Upper lobe of right lung (tissue), 1 donor: ENCODE data around the gene TTC9. TPM values are rescaled to one million over a fixed set of nuclear protein-coding genes. Genes with fewer than 3 reads are reported as not detected.

ENCODE experiments used
- ATAC-seq: fragments of 200-7000 bp; cut with Tn5 transposase; one replicate; pipeline ENCODE4 v1.9.1; 2020; ENCODE audit warnings: mild to moderate bottlenecking, moderate library complexity
- DNase-seq: peaks from one replicate; pipeline ENCODE4 v3.0.0-alpha.2; 2020
- H3K27ac ChIP-seq: fragments of 200-600 bp; one replicate; pipeline ENCODE4 v1.8.0; 2022
- H3K27me3 ChIP-seq: fragments of 200-600 bp; one replicate; pipeline ENCODE4 v1.8.0; 2022; ENCODE audit warnings: mild to moderate bottlenecking
- H3K36me3 ChIP-seq: fragments of 200-600 bp; one replicate; pipeline ENCODE4 v1.8.0; 2022
- H3K4me1 ChIP-seq: fragments of 200-600 bp; one replicate; pipeline ENCODE4 v1.8.0; 2022
- H3K4me3 ChIP-seq: fragments of 200-600 bp; one replicate; pipeline ENCODE4 v1.8.0; 2022; ENCODE audit warnings: mild to moderate bottlenecking
- H3K9me3 ChIP-seq: fragments of 200-600 bp; one replicate; pipeline ENCODE4 v1.8.0; 2022
- intact Hi-C: fragments of 100-400 bp; cut with DNase I; formaldehyde crosslinking; loops from one replicate; pipeline ENCODE4 v1.11.0; 2022
- total RNA-seq: library from RNA; stranded (reverse); fragmentation: NEBNext Ultra II Directional; extraction: Animal tissue kit (Norgen Biotek cat#: 25700); gene quantifications from one replicate; pipeline ENCODE4 v1.2.1, GENCODE V29; 2021
- TF ChIP-seq, protein P1 (sequence below): fragments of 200-600 bp; IDR thresholded peaks from one replicate; pipeline ENCODE4 v1.8.0; 2022; ENCODE audit warnings: antibody characterized with exemption
- donor health status: DM: no; HTN: yes; CAD: no; lungs with severe emphysema.

TTC9 gene
- total RNA-seq, 1 donor from 2014 or later, result 6.7 TPM

DNA sequence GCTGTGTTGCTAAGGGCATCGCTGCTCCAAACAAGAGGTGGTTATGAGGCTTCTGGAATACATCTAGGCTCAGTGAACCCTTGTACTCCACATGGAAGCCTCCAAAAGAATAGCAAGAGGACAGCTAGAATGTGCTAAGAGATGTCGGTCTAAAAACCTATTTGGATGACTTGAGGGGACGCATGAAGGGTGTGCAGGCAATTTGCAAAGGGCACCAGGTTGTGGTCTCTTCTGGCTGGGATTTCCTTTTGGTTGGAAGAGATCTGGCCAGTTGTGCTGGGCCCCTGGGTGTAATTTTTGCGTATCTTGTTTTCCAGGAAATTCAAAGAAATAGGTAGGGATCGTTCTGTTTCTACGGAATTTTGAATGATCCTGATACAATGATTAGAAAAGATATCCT, 4.2 kb downstream of the TTC9 start:
- Histone ChIP-seq H3K27ac (no peak overlapping the region), H3K9me3 (no peaks in the 10 kb centered on the region), H3K27me3 (no peaks in the 10 kb centered on the region), H3K36me3 (no peaks in the 10 kb centered on the region), H3K4me3 (no peak overlapping the region), H3K4me1 (peaks cover 17% of the 10 kb centered on the region)
- TF ChIP-seq, protein P1, sequence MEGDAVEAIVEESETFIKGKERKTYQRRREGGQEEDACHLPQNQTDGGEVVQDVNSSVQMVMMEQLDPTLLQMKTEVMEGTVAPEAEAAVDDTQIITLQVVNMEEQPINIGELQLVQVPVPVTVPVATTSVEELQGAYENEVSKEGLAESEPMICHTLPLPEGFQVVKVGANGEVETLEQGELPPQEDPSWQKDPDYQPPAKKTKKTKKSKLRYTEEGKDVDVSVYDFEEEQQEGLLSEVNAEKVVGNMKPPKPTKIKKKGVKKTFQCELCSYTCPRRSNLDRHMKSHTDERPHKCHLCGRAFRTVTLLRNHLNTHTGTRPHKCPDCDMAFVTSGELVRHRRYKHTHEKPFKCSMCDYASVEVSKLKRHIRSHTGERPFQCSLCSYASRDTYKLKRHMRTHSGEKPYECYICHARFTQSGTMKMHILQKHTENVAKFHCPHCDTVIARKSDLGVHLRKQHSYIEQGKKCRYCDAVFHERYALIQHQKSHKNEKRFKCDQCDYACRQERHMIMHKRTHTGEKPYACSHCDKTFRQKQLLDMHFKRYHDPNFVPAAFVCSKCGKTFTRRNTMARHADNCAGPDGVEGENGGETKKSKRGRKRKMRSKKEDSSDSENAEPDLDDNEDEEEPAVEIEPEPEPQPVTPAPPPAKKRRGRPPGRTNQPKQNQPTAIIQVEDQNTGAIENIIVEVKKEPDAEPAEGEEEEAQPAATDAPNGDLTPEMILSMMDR, result no peak
- intact Hi-C loops, result no loop called here
- DNase-seq, result no peak
- ATAC-seq, result no peak

DNA sequence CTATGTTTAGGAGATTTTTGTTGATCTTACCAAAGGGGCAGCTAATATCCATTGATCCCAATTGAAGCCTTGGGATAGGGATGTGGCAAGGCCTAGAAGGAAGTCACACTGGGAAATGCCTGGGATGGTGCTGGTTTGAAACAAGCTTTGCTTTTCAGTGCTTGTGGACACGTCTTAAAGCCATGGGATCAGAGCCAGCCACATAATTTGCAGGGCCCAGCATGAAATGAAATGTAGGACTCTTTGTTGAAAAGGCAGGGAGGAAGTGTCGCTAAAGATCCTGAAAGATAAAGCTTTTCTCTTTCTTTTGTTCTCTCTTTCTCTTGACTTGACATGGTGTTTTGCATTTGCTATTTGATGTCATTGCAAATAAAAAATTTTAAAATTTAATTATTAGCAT, 5.0 kb downstream of the TTC9 start:
- Histone ChIP-seq H3K27me3 (no peaks in the 10 kb centered on the region), H3K4me1 (peaks cover 16% of the 10 kb centered on the region), H3K36me3 (no peaks in the 10 kb centered on the region), H3K9me3 (no peaks in the 10 kb centered on the region), H3K4me3 (no peak overlapping the region), H3K27ac (no peak overlapping the region)
- DNase-seq (no peak), ATAC-seq (no peak)
- TF ChIP-seq, protein P1, result no peak
- intact Hi-C loops, result no loop called here

- Histone ChIP-seq H3K4me3 (no peak overlapping the region), H3K9me3 (no peaks in the 10 kb centered on the region), H3K27ac (no peak overlapping the region), H3K4me1 (peaks cover 8% of the 10 kb centered on the region), H3K27me3 (no peaks in the 10 kb centered on the region), H3K36me3 (no peaks in the 10 kb centered on the region)
- intact Hi-C loops, result no loop called here
- peak; percentile 50 for ATAC-seq
- DNase-seq, result no peak
- TF ChIP-seq, protein P1, result no peak
Measured at GRCh38 chr14:70648346-70648745, 6.6 kb downstream of the TTC9 start.

GRCh38 chr14:70649803-70650202, 8.1 kb downstream of the TTC9 start:
- no peaks in the 10 kb centered on the region for H3K27me3 ChIP-seq
- no peaks in the 10 kb centered on the region for H3K9me3 ChIP-seq
- no peak overlapping the region for H3K4me3 ChIP-seq
- no peaks in the 10 kb centered on the region for H3K36me3 ChIP-seq
- ATAC-seq, result no peak
- no peak for DNase-seq
- H3K4me1 ChIP-seq, result no peaks in the 10 kb centered on the region
- no peak overlapping the region for H3K27ac ChIP-seq
- intact Hi-C loops, result no loop called here
- TF ChIP-seq, protein P1, result no peak

DNA sequence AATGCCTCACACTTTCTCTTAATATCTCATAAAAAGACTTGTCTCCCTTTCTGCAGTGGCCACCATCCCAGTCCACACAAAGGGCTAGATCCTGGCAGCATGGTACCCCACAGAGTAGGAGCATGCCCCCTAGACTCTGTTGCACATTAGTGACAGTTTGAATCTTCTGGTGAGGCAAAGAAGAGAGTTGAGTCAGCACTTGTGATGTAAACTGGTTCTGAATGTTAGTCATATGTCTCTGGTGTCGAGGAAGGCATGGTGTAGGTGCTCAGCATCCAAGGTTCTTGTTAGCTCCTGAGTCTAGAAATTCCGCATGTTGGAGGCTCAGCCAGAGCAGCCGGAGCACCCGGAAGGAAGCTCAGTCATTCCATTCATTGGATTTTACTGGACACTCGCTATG, 9.8 kb downstream of the TTC9 start:
- H3K27me3 ChIP-seq, result no peaks in the 10 kb centered on the region
- H3K36me3 ChIP-seq, result no peaks in the 10 kb centered on the region
- intact Hi-C loops, result no loop called here
- H3K4me3 ChIP-seq, result no peak overlapping the region
- H3K4me1 ChIP-seq, result peaks cover 5% of the 10 kb centered on the region
- ATAC-seq, result no peak
- DNase-seq, result no peak
- no peak overlapping the region for H3K27ac ChIP-seq
- TF ChIP-seq, protein P1, result no peak
- H3K9me3 ChIP-seq, result no peaks in the 10 kb centered on the region

- Histone ChIP-seq H3K36me3 (no peaks in the 10 kb centered on the region), H3K4me1 (peaks cover 5% of the 10 kb centered on the region), H3K4me3 (no peak overlapping the region), H3K27me3 (no peaks in the 10 kb centered on the region), H3K27ac (no peak overlapping the region), H3K9me3 (no peaks in the 10 kb centered on the region)
- intact Hi-C loops, result no loop called here
- DNase-seq (no peak), ATAC-seq (no peak)
- TF ChIP-seq, protein P1, result no peak
Measured at GRCh38 chr14:70652871-70653270, 11.2 kb downstream of the TTC9 start.
